Ishikawa (cell line): ENCODE measurements around the gene LBHD1.

Experiments used
- CEBPB ChIP-seq: IDR thresholded peaks from 2 replicates; pipeline ENCODE4 v1.6.1; 2012
- EP300 ChIP-seq: IDR thresholded peaks from 2 replicates; pipeline ENCODE4 v1.6.1; 2012; ENCODE audit warnings: borderline replicate concordance
- FOXM1 ChIP-seq: IDR thresholded peaks from 2 replicates; pipeline ENCODE4 v1.6.1; 2012; ENCODE audit warnings: low read depth, borderline replicate concordance
- MAX ChIP-seq: IDR thresholded peaks from 2 replicates; pipeline ENCODE4 v1.6.1; 2012
- NFIC ChIP-seq: IDR thresholded peaks from 2 replicates; pipeline ENCODE4 v1.6.1; 2012
- RAD21 ChIP-seq: IDR thresholded peaks from 2 replicates; pipeline ENCODE4 v1.6.1; 2012; ENCODE audit warnings: low read depth
- TAF1 ChIP-seq: IDR thresholded peaks from 2 replicates; pipeline ENCODE4 v1.6.1; 2012; ENCODE audit warnings: low read depth, mild to moderate bottlenecking
- TCF12 ChIP-seq: IDR thresholded peaks from 2 replicates; pipeline ENCODE4 v1.6.1; 2012; ENCODE audit warnings: low read depth
- TEAD4 ChIP-seq: IDR thresholded peaks from 2 replicates; pipeline ENCODE4 v1.6.1; 2012
- USF1 ChIP-seq: IDR thresholded peaks from 2 replicates; pipeline ENCODE4 v1.6.1; 2012
- YY1 ChIP-seq: IDR thresholded peaks from 2 replicates; pipeline ENCODE4 v1.6.1; 2012; ENCODE audit warnings: low read depth
- ZBTB7A ChIP-seq: IDR thresholded peaks from 2 replicates; pipeline ENCODE4 v1.6.1; 2012; ENCODE audit warnings: low read depth
- TF ChIP-seq, protein P1 (sequence below): IDR thresholded peaks from 2 replicates; pipeline ENCODE4 v1.6.1; 2012; ENCODE audit warnings: low read depth, mild to moderate bottlenecking

DNA sequence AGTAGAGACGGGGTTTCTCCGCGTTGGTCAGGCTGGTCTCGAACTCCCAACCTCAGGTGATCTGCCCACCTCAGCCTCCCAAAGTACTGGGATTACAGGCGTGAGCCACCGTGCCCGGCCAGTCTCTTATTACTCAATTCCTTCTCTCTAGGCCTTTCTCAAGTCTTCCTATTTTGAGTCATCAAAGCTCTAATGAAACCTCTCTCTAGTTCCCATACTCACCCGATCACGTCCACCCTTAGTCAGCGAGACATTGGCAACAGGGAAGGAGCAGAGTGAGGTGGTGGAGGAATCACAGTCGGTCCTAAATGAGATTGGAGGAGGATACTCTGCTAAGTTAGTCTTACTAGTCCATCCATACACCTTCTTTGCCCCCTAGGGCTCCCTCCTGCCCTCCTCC, 30.2 kb upstream of the LBHD1 start:
- TF ChIP-seq TAF1, result no peak
- no peak for TF ChIP-seq USF1
- TF ChIP-seq MAX, result no peak
- TF ChIP-seq EP300, result no peak
- no peak for TF ChIP-seq ZBTB7A
- TF ChIP-seq, protein P1, sequence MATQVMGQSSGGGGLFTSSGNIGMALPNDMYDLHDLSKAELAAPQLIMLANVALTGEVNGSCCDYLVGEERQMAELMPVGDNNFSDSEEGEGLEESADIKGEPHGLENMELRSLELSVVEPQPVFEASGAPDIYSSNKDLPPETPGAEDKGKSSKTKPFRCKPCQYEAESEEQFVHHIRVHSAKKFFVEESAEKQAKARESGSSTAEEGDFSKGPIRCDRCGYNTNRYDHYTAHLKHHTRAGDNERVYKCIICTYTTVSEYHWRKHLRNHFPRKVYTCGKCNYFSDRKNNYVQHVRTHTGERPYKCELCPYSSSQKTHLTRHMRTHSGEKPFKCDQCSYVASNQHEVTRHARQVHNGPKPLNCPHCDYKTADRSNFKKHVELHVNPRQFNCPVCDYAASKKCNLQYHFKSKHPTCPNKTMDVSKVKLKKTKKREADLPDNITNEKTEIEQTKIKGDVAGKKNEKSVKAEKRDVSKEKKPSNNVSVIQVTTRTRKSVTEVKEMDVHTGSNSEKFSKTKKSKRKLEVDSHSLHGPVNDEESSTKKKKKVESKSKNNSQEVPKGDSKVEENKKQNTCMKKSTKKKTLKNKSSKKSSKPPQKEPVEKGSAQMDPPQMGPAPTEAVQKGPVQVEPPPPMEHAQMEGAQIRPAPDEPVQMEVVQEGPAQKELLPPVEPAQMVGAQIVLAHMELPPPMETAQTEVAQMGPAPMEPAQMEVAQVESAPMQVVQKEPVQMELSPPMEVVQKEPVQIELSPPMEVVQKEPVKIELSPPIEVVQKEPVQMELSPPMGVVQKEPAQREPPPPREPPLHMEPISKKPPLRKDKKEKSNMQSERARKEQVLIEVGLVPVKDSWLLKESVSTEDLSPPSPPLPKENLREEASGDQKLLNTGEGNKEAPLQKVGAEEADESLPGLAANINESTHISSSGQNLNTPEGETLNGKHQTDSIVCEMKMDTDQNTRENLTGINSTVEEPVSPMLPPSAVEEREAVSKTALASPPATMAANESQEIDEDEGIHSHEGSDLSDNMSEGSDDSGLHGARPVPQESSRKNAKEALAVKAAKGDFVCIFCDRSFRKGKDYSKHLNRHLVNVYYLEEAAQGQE, result no peak
- TF ChIP-seq FOXM1, result no peak
- TF ChIP-seq RAD21, result no peak
- TF ChIP-seq NFIC, result no peak
- TF ChIP-seq YY1, result no peak
- TF ChIP-seq CEBPB, result no peak
- no peak for TF ChIP-seq TEAD4
- no peak for TF ChIP-seq TCF12
